Measurements from ENCODE around the gene APOB. TPM values are rescaled to one million over a fixed set of nuclear protein-coding genes. Genes with fewer than 3 reads are reported as not detected.

The APOB gene
- total RNA-seq, 1 experiment from 2014 or later: 0.05 TPM

DNA sequence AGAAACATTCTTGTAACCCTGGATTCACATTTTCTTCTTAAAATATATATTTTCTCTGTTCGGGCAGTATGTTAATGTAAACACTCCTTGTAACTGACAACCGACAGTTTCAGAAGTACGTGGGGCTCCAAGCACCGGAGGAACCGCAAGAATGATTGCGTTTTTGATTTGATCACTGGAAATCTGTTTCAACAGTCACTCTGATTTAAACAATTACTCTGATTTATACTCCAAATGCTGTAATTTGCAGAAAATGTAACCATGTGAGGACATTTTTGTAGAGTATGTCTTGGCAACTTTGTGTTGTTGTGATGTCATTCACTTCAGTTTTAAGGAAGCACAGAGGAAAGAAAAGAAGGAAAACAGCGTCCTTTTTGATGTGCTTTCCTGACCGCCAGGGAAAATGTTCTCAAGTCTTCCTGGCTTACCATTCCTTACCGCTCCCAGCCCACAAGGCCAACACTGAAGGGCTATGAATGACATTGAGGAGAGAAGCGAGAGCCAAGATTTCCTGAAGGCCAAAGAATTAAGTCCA is 77.7 kb downstream of the APOB start:
- no peak overlapping the region for H3K27ac Mint-ChIP-seq (ENCODE audit: unreplicated experiment)
- H3K36me3 Mint-ChIP-seq (ENCODE audit: insufficient read depth, unreplicated experiment): no peaks in the 10 kb centered on the region
- BruUV-seq (replicated peaks): no TSS peak
- intact Hi-C loops (cut with micrococcal nuclease; ENCODE audit: unreplicated experiment): no loop called here
- no peaks in the 10 kb centered on the region for H3K9me3 Mint-ChIP-seq (ENCODE audit: low read depth, unreplicated experiment)
- H3K4me1 Mint-ChIP-seq (ENCODE audit: low read depth, unreplicated experiment): no peaks in the 10 kb centered on the region
- CTCF ChIA-PET: no interaction called here
- no peak for DNase-seq
- H3K27me3 Mint-ChIP-seq (ENCODE audit: unreplicated experiment): peaks cover 86% of the 10 kb centered on the region
- TF ChIP-seq, protein P1, sequence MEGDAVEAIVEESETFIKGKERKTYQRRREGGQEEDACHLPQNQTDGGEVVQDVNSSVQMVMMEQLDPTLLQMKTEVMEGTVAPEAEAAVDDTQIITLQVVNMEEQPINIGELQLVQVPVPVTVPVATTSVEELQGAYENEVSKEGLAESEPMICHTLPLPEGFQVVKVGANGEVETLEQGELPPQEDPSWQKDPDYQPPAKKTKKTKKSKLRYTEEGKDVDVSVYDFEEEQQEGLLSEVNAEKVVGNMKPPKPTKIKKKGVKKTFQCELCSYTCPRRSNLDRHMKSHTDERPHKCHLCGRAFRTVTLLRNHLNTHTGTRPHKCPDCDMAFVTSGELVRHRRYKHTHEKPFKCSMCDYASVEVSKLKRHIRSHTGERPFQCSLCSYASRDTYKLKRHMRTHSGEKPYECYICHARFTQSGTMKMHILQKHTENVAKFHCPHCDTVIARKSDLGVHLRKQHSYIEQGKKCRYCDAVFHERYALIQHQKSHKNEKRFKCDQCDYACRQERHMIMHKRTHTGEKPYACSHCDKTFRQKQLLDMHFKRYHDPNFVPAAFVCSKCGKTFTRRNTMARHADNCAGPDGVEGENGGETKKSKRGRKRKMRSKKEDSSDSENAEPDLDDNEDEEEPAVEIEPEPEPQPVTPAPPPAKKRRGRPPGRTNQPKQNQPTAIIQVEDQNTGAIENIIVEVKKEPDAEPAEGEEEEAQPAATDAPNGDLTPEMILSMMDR (IDR thresholded peaks at IDR 0.05; ENCODE audit: unreplicated experiment): no peak
- no peak overlapping the region for H3K4me3 Mint-ChIP-seq (ENCODE audit: low read depth, unreplicated experiment)

DNA sequence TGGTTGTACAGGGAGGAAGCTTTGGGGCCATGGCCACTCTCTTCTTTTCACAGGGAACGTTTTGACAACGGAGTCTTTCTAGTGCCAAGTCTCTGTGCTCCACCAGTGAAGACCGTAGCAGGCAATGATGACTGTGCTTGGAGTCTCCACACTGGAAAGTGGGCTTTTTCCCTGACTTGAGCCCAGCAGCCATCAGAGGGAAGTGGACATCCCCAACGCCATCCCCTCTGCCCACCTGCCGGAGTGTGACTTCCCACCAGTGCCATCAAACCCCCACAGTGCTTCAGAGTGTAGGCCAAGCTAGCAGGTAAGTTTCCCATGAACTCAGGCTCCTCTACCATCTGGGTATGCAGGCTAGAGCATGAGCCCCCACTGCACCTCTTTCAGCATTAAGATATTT is 78.7 kb downstream of the APOB start:
- Mint-ChIP-seq H3K36me3 (ENCODE audit: insufficient read depth, unreplicated experiment) (no peaks in the 10 kb centered on the region), H3K9me3 (ENCODE audit: low read depth, unreplicated experiment) (no peaks in the 10 kb centered on the region), H3K27me3 (ENCODE audit: unreplicated experiment) (peaks cover 88% of the 10 kb centered on the region), H3K4me3 (ENCODE audit: low read depth, unreplicated experiment) (no peak overlapping the region), H3K4me1 (ENCODE audit: low read depth, unreplicated experiment) (no peaks in the 10 kb centered on the region), H3K27ac (ENCODE audit: unreplicated experiment) (no peak overlapping the region)
- DNase-seq: no peak
- CTCF ChIA-PET: interaction anchor here (4.2 kb wide), 1 partner anchor 304 kb away, joined by 38 read pairs; no protein-coding TSS in a partner anchor
- BruUV-seq (replicated peaks): no TSS peak
- TF ChIP-seq, protein P1 (IDR thresholded peaks at IDR 0.05; ENCODE audit: unreplicated experiment): no peak
- intact Hi-C loops (cut with micrococcal nuclease; ENCODE audit: unreplicated experiment): no loop called here

DNA sequence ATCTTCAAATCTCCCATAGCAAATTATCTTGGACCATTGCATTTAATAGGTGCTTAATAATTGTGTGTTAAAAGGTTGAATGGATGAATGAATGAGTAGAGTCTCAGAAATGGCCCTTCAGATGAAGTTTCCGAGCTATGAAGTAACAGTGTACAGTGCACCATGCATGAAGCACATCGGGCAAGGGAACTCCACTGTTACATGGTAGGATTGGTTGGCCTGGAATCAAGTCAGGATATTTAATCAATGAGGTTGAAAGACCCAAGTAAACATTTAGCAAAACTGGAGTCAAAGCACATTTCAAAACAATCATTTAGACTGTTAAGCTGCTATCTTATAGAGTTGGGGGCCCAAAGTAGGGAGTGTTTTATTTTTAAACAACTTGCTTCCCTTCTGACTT is 80.0 kb downstream of the APOB start:
- no peaks in the 10 kb centered on the region for H3K9me3 Mint-ChIP-seq (ENCODE audit: low read depth, unreplicated experiment)
- H3K4me3 Mint-ChIP-seq (ENCODE audit: low read depth, unreplicated experiment): no peak overlapping the region
- intact Hi-C loops (cut with micrococcal nuclease; ENCODE audit: unreplicated experiment): loop anchor here (1.0 to 2.0 kb wide), 4 partner anchors 183 to 303 kb away; no protein-coding TSS in a partner anchor
- CTCF ChIA-PET: interaction anchor here (0.5 to 4.2 kb wide), 9 partner anchors 8 to 585 kb away, joined by 3 to 38 read pairs (median 4); no protein-coding TSS in a partner anchor
- no peaks in the 10 kb centered on the region for H3K4me1 Mint-ChIP-seq (ENCODE audit: low read depth, unreplicated experiment)
- BruUV-seq (replicated peaks): no TSS peak
- H3K36me3 Mint-ChIP-seq (ENCODE audit: insufficient read depth, unreplicated experiment): no peaks in the 10 kb centered on the region
- TF ChIP-seq, protein P1 (IDR thresholded peaks at IDR 0.05; ENCODE audit: unreplicated experiment): no peak
- peaks cover 88% of the 10 kb centered on the region for H3K27me3 Mint-ChIP-seq (ENCODE audit: unreplicated experiment)
- DNase-seq: no peak
- no peak overlapping the region for H3K27ac Mint-ChIP-seq (ENCODE audit: unreplicated experiment)

DNA sequence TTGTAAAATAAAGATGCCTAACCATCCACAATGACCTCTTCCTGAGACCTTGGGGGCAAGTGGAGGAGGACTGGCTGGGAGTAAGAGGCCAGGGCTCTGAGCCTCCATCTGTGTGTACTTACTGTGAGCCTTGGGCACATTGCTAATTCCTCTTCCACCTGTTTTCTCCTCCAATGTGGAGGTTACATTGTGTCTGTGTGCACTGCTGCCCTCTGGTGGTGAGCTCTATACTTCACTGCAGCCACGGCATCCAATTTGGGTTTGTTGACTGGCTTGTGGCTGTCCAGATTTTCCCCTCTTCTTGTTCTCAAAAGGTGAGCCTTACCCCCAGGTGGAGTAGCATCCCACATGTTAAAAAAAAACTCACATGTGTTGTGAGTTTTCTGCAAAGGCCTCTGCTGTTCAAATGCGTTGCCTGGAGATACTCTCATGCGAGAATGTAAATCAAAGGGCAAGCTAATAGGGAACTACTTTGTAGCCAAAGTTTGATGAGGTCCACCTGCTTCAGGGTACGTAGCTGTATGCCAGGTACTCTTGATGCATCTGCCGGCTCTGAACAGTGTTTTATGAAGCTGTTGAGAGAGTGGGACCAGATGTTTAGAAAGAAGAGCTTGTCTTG is 80.8 kb downstream of the APOB start:
- no TSS peak for BruUV-seq (replicated peaks)

More for the DNA sequence above, 80.8 kb downstream of the APOB start:
- peak; percentile 76 for DNase-seq
- H3K27ac Mint-ChIP-seq (ENCODE audit: unreplicated experiment): no peak overlapping the region
- no peaks in the 10 kb centered on the region for H3K4me1 Mint-ChIP-seq (ENCODE audit: low read depth, unreplicated experiment)
- intact Hi-C loops (cut with micrococcal nuclease; ENCODE audit: unreplicated experiment): loop anchor here (1.0 to 2.0 kb wide), 4 partner anchors 182 to 302 kb away; no protein-coding TSS in a partner anchor
- CTCF ChIA-PET: interaction anchor here (0.5 to 4.2 kb wide), 14 partner anchors 9 to 584 kb away, joined by 3 to 38 read pairs (median 4); no protein-coding TSS in a partner anchor
- H3K36me3 Mint-ChIP-seq (ENCODE audit: insufficient read depth, unreplicated experiment): no peaks in the 10 kb centered on the region
- H3K4me3 Mint-ChIP-seq (ENCODE audit: low read depth, unreplicated experiment): no peak overlapping the region
- H3K27me3 Mint-ChIP-seq (ENCODE audit: unreplicated experiment): peaks cover 85% of the 10 kb centered on the region
- TF ChIP-seq, protein P1 (IDR thresholded peaks at IDR 0.05; ENCODE audit: unreplicated experiment): peak; percentile 77
- no peaks in the 10 kb centered on the region for H3K9me3 Mint-ChIP-seq (ENCODE audit: low read depth, unreplicated experiment)
